OCI-LY1 (cell line): ENCODE results near the gene ADGRV1.

Experiments
- EZH2 ChIP-seq: fragments of 200-600 bp; sonication (generic), shearing (Covaris generic); IDR thresholded peaks from 2 replicates; pipeline ENCODE4 v1.8.0; 2017; ENCODE audit warnings: borderline replicate concordance, mixed run types, mild to moderate bottlenecking, antibody characterized with exemption, low read length, moderate library complexity, mixed read lengths
- TF ChIP-seq, protein P1 (sequence below): fragments of 200-600 bp; sonication (generic), shearing (Covaris generic); IDR thresholded peaks from 2 replicates; pipeline ENCODE4 v1.5.1; 2017; ENCODE audit warnings: mild to moderate bottlenecking, antibody characterized with exemption, low read length, moderate library complexity, mixed read lengths

DNA sequence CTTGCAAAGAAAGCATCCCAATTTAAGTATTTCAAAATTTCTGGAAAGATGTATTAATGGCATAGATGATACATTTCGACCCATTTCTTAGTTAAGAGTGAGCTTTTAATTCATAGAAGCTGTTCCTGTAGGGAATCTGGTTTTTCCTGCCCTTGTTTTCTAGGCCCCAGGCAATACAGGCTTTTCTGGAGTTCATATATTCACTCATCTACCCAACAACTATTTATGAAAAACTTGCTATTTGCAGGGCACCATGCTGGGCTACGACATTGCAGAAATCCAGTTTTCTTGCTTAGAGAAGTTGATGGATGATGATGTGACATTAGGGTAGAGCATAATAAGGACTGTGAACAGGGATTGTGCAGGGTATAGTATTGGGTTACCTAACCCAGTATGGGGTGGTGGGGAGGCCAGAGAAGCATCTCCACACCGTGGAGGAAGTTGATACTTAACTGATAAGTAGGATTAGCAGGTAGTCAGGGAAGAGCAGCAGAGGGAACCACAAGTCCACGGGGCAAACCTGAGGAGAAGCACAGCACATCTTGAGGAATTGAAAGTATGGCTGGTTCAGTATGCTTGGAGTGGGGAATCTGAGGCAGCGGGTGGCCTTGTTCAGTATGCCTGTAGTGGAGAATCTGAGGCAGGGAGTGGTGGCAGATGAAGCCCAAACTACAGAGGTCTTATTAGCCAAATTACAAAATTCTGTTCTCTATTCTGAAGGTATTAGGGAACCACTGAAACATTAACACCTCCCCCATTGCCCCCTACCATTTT lies 577.1 kb downstream of the ADGRV1 start:
- TF ChIP-seq, protein P1, sequence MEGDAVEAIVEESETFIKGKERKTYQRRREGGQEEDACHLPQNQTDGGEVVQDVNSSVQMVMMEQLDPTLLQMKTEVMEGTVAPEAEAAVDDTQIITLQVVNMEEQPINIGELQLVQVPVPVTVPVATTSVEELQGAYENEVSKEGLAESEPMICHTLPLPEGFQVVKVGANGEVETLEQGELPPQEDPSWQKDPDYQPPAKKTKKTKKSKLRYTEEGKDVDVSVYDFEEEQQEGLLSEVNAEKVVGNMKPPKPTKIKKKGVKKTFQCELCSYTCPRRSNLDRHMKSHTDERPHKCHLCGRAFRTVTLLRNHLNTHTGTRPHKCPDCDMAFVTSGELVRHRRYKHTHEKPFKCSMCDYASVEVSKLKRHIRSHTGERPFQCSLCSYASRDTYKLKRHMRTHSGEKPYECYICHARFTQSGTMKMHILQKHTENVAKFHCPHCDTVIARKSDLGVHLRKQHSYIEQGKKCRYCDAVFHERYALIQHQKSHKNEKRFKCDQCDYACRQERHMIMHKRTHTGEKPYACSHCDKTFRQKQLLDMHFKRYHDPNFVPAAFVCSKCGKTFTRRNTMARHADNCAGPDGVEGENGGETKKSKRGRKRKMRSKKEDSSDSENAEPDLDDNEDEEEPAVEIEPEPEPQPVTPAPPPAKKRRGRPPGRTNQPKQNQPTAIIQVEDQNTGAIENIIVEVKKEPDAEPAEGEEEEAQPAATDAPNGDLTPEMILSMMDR: no peak
- no peak for TF ChIP-seq EZH2
